ENCODE results near the gene LRRC74B.

- TF ChIP-seq POLR2A (IDR thresholded peaks at IDR 0.05) = no peak
- no peak for TF ChIP-seq CTCF (IDR thresholded peaks at IDR 0.05)
Observed at GRCh38 chr22:21016644-21017420, 28.9 kb upstream of the LRRC74B start.
